Loucy (cell line): Measurements from ENCODE around the gene STARD10.

Experiments
- EZH2phosphoT487 ChIP-seq: fragments of 200-600 bp; IDR thresholded peaks from 2 replicates; pipeline ENCODE4 v1.6.1; 2018; ENCODE audit warnings: antibody characterized with exemption, mild to moderate bottlenecking, moderate library complexity, borderline replicate concordance
- TF ChIP-seq, protein P1 (sequence below): fragments of 200-600 bp; sonication (generic); conservative IDR thresholded peaks from 2 replicates; pipeline ENCODE4 v1.5.1; 2014; ENCODE audit warnings: mild to moderate bottlenecking, antibody characterized with exemption, low read length

DNA sequence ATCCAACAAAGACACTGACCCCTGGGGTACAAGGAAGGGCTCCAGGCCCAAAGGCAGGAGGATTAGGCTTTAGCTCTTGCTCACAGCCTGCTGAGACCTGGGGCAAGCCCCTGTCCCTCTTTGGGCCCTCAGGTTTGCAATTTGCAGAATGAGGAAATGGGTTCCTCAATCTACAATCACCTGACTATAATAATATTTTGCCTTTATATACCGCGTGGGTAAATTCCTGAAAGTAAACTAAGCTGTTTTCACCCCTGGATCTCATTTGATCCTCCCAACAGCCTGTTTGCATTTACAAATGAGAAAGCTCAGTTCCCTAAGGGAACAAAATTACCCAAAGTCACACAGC, 797 bp downstream of the STARD10 start:
- TF ChIP-seq, protein P1, sequence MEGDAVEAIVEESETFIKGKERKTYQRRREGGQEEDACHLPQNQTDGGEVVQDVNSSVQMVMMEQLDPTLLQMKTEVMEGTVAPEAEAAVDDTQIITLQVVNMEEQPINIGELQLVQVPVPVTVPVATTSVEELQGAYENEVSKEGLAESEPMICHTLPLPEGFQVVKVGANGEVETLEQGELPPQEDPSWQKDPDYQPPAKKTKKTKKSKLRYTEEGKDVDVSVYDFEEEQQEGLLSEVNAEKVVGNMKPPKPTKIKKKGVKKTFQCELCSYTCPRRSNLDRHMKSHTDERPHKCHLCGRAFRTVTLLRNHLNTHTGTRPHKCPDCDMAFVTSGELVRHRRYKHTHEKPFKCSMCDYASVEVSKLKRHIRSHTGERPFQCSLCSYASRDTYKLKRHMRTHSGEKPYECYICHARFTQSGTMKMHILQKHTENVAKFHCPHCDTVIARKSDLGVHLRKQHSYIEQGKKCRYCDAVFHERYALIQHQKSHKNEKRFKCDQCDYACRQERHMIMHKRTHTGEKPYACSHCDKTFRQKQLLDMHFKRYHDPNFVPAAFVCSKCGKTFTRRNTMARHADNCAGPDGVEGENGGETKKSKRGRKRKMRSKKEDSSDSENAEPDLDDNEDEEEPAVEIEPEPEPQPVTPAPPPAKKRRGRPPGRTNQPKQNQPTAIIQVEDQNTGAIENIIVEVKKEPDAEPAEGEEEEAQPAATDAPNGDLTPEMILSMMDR = no peak
- no peak for TF ChIP-seq EZH2phosphoT487
